Upper lobe of left lung (tissue), 4 donors: ENCODE measurements around the gene SLC22A15.

Experiments
- CTCF ChIP-seq, 6 experiments: fragments of 450-650 bp in 4 of 6; fragments of 200-600 bp in 2 of 6; sonication (generic) in 2 of 6; IDR thresholded peaks; one replicate each; pipeline ENCODE4 v1.5.1; 2016 to 2019; ENCODE audit warnings: antibody characterized with exemption in 6 of 6
- POLR2AphosphoS5 ChIP-seq, 2 donors: sonication (generic); formaldehyde crosslinking; IDR thresholded peaks; one replicate each; pipeline ENCODE4 v1.5.1; 2017; ENCODE audit warnings: antibody characterized with exemption in 2 of 2

- TF ChIP-seq POLR2AphosphoS5 (IDR thresholded peaks at IDR 0.05) (no peak), CTCF (IDR thresholded peaks at IDR 0.05) (no peak)
These were observed 27.2 kb upstream of the SLC22A15 start for GRCh38 chr1:115949156-115949555.
